ENCODE results near the gene FBF1. TPM values are rescaled to one million over a fixed set of nuclear protein-coding genes. Genes with fewer than 3 reads are reported as not detected.
A peak's percentile ranks its signal among the peaks of the same experiment; 100 is the strongest.

Gene FBF1
- total and polyA plus RNA-seq, 10 donors = 5.2 to 16.0 (median 10.0) TPM

DNA sequence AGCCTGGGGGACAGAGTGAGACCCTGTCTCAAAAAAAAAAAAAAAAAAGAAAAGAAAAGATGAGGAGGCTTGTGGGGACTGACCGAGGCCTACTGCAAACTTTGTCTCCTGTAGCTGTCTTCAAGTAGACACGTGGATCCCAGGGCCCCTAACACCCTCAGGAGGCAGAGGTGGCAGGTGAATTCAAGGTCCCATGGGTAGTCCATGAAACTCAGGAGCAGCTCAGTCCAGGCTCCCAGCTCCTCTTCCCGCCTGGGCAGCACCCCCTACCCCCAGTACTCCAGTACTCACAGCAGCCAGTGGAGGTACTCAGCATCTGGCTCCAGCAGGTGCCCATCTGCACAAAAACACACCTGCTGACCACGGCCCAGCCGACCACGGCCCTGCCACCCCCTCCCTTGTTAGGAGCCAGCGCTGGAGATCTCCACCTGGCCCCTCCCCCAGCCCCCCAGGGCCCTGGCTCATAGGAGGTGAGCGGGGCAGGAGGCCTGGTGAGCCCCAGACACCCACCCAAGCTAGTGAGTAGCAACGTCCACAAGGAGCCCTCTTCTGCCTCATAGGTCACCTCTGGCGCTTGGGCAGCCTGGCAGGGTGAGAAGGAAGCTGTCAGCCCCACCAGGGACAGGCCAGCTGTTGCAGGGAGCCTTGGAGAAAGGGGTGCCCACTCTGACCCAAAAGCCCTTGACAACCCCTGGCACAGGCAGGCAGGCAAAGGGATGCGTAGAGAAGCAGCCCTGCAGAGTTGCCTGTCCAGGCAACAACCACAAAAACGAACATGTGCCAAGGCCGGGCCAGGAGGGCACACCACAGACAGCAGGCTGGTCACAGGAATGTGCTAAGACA lies 39.9 kb downstream of the FBF1 start:
- no peaks in the 10 kb centered on the region for H3K27me3 ChIP-seq (replicated peaks in 1 of 7)
- intact Hi-C loops (cut with DNase I; ENCODE audit: low total_unique reads) = no loop called here
- H3K4me3 ChIP-seq = no peak overlapping the region
- peaks cover 0 to 61% (median 48%) of the 10 kb centered on the region in 6 donors for H3K36me3 ChIP-seq
- no peak for TF ChIP-seq POLR2A (IDR thresholded peaks at IDR 0.05)
- TF ChIP-seq POLR2AphosphoS5 (IDR thresholded peaks at IDR 0.05) = peak in 1 of 3 donors; percentile 29
- TF ChIP-seq, protein P1, sequence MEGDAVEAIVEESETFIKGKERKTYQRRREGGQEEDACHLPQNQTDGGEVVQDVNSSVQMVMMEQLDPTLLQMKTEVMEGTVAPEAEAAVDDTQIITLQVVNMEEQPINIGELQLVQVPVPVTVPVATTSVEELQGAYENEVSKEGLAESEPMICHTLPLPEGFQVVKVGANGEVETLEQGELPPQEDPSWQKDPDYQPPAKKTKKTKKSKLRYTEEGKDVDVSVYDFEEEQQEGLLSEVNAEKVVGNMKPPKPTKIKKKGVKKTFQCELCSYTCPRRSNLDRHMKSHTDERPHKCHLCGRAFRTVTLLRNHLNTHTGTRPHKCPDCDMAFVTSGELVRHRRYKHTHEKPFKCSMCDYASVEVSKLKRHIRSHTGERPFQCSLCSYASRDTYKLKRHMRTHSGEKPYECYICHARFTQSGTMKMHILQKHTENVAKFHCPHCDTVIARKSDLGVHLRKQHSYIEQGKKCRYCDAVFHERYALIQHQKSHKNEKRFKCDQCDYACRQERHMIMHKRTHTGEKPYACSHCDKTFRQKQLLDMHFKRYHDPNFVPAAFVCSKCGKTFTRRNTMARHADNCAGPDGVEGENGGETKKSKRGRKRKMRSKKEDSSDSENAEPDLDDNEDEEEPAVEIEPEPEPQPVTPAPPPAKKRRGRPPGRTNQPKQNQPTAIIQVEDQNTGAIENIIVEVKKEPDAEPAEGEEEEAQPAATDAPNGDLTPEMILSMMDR (IDR thresholded peaks at IDR 0.05 in 8 of 11, conservative IDR thresholded peaks at IDR 0.05 in 3 of 11) = no peak
- no peaks in the 10 kb centered on the region for H3K9me3 ChIP-seq
- H3K4me1 ChIP-seq = peaks cover 5 to 60% (median 35%) of the 10 kb centered on the region in 6 donors
- no peak overlapping the region for H3K27ac ChIP-seq
- WGBS, 5 donors = 81 to 93% (median 89%) methylated on average over 7 to 13 of the region's 13 CpGs
- DNase-seq = peak; percentile 77

DNA sequence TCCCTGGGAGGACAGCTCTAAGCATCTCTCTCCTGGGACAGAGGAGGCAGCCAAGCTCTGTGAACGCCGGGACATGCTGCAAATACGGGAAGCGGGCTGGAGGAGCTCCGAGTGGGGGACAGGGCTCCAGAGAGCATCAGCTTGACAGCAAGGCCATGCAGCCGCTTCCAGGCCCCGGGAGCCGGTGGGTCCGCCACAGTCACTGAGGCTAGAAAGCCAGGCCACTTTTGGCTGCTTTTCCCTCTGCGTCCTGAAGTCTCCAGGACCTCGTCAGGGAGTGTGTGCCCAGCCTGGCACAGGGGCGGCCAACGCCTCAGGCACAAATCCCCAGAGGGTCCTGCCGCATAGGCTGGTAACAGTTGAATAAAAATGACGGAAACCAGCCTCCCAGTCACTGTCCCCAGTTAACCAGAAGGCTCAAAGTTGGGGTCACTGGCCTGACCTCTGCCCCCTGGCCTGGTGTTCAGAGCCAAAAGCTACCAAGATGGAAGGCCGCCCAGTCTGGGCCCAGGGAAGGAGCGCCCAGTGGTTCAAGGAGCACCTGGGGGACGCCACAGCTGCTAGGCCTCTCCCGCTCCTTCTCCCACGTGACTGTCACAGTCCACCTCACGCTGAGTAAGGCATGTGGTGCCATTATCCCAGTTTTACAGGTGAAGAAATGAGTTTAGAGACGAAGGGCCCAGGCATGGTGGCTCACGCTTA lies 40.9 kb downstream of the FBF1 start:
- 92 to 95% (median 92%) methylated on average over 17 to 23 of the region's 23 CpGs for WGBS, 5 donors
- peaks cover 15 to 60% (median 36%) of the 10 kb centered on the region in 6 donors for H3K4me1 ChIP-seq
- intact Hi-C loops (cut with DNase I; ENCODE audit: low total_unique reads) = no loop called here
- H3K4me3 ChIP-seq = no peak overlapping the region
- DNase-seq = peak; percentile 69
- peaks cover 0 to 61% (median 48%) of the 10 kb centered on the region in 6 donors for H3K36me3 ChIP-seq
- no peaks in the 10 kb centered on the region for H3K27me3 ChIP-seq (replicated peaks in 1 of 7)
- no peaks in the 10 kb centered on the region for H3K9me3 ChIP-seq
- peak in 2 of 3 donors; percentile 10 to 37 for TF ChIP-seq POLR2AphosphoS5 (IDR thresholded peaks at IDR 0.05)
- TF ChIP-seq POLR2A (IDR thresholded peaks at IDR 0.05) = no peak
- no peak overlapping the region for H3K27ac ChIP-seq

DNA sequence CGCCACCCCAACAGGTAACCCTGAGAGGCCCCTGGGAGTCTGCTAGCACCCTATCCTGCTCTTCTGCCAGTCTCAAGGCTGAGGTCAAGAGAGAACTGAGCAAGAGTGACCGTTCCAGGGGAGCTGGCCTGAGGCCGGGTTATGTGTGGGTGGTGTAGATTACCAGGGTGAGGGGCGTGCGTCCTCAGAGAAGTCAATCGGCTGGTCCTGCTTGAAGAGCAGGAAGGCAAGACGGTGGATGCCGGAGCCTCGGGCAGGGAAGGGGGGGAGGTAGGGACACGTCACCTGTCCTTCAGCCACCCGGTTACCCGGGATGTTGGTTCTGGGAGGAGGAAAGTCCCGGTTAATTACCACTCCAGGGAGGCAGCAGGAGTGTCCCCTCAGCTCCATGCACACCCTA lies 41.5 kb downstream of the FBF1 start:
- H3K36me3 ChIP-seq = peaks cover 0 to 61% (median 48%) of the 10 kb centered on the region in 6 donors
- intact Hi-C loops (cut with DNase I; ENCODE audit: low total_unique reads) = no loop called here
- no peaks in the 10 kb centered on the region for H3K27me3 ChIP-seq (replicated peaks in 1 of 7)
- H3K9me3 ChIP-seq = no peaks in the 10 kb centered on the region
- TF ChIP-seq, protein P1 (IDR thresholded peaks at IDR 0.05 in 8 of 11, conservative IDR thresholded peaks at IDR 0.05 in 3 of 11) = no peak
- peak in 1 of 3 donors; percentile 5 for TF ChIP-seq POLR2AphosphoS5 (IDR thresholded peaks at IDR 0.05)
- H3K27ac ChIP-seq = no peak overlapping the region
- 90 to 96% (median 93%) methylated on average over 13 of the region's 13 CpGs for WGBS, 5 donors
- peaks cover 19 to 63% (median 39%) of the 10 kb centered on the region in 6 donors for H3K4me1 ChIP-seq
- DNase-seq = peak; percentile 71
- H3K4me3 ChIP-seq = no peak overlapping the region

DNA sequence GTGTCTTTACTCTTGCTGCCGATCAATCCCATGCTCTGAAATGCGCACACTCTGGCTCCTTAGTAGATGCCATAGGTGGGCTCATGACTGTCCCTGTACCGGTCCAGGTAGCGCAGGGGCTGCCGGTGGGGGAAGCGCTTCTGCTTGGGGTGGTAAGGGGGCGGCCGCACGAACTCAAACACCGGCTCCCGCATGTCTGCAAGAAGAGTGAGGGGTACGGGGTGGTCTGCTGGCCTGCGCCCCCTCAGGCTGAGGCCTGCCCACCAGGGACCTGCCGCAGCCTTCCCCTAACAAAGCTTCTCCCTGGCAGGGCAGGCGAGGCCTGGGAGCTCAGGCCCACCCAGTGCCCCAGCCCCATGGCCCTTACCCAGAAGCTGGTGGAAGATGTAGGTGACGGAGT lies 42.1 kb downstream of the FBF1 start:
- Histone ChIP-seq H3K9me3 (no peaks in the 10 kb centered on the region), H3K4me1 (peaks cover 15 to 63% (median 39%) of the 10 kb centered on the region in 6 donors), H3K27me3 (replicated peaks in 1 of 7) (no peaks in the 10 kb centered on the region), H3K36me3 (peaks cover 0 to 61% (median 48%) of the 10 kb centered on the region in 6 donors), H3K27ac (no peak overlapping the region), H3K4me3 (no peak overlapping the region)
- TF ChIP-seq POLR2AphosphoS5 (IDR thresholded peaks at IDR 0.05) (no peak), POLR2A (IDR thresholded peaks at IDR 0.05) (no peak)
- TF ChIP-seq, protein P1 (IDR thresholded peaks at IDR 0.05 in 8 of 11, conservative IDR thresholded peaks at IDR 0.05 in 3 of 11) = no peak
- WGBS, 5 donors = 92 to 98% (median 96%) methylated on average over 6 to 16 of the region's 16 CpGs
- intact Hi-C loops (cut with DNase I; ENCODE audit: low total_unique reads) = no loop called here
- no peak for DNase-seq
